HepG2 (cell line): ENCODE results near the gene MTRFR. TPM values are rescaled to one million over a fixed set of nuclear protein-coding genes. Genes with fewer than 3 reads are reported as not detected.
A peak's percentile ranks its signal among the peaks of the same experiment; 100 is the strongest.

Experiments
- BCL6 ChIP-seq: IDR thresholded peaks from 2 replicates; pipeline ENCODE4 v1.6.1; 2016; ENCODE audit warnings: missing genetic modification reagents, missing compliant biosample characterization
- EEA1 ChIP-seq: sonication (generic); formaldehyde crosslinking; IDR thresholded peaks from 2 replicates; pipeline ENCODE4 v1.5.1; 2020; ENCODE audit warnings: mild to moderate bottlenecking, missing genetic modification reagents, borderline replicate concordance
- HCFC1 ChIP-seq: fragments of 150-350 bp; IDR thresholded peaks from 2 replicates; pipeline ENCODE4 v1.6.1; 2014; ENCODE audit warnings: low read depth, low read length
- MIER2 ChIP-seq: IDR thresholded peaks from 2 replicates; pipeline ENCODE4 v1.6.1; 2016; ENCODE audit warnings: missing biosample characterization, missing genetic modification reagents
- NR3C1 ChIP-seq: sonication (generic); formaldehyde crosslinking; IDR thresholded peaks from 2 replicates; pipeline ENCODE4 v1.4.0; 2020; ENCODE audit warnings: missing genetic modification reagents
- PAF1 ChIP-seq: IDR thresholded peaks from 2 replicates; pipeline ENCODE4 v1.6.1; 2016; ENCODE audit warnings: missing genetic modification reagents, missing compliant biosample characterization
- PHF5A ChIP-seq: IDR thresholded peaks from one replicate; pipeline ENCODE4 v1.6.1; 2018; ENCODE audit warnings: low read depth, missing genetic modification reagents; ENCODE audit not compliant: unreplicated experiment
- SOX13 ChIP-seq, 3 experiments: fragments of 450-650 bp in 1 of 3; sonication (generic) in 1 of 3; formaldehyde crosslinking in 1 of 3; IDR thresholded peaks in 2 of 3; conservative IDR thresholded peaks in 1 of 3; 2 replicates each; pipeline versions ENCODE4 v1.5.0 to v1.6.1; 2016 to 2020; ENCODE audit warnings: antibody characterized with exemption in 1 of 3, mild to moderate bottlenecking in 1 of 3, missing compliant biosample characterization in 1 of 3, missing genetic modification reagents in 1 of 3, moderate library complexity in 1 of 3
- ZFP41 ChIP-seq: sonication (generic); formaldehyde crosslinking; IDR thresholded peaks from 2 replicates; pipeline ENCODE4 v1.4.0; 2020; ENCODE audit warnings: mild to moderate bottlenecking, missing genetic modification reagents, borderline replicate concordance
- polyA plus RNA-seq, 8 experiments: library from polyadenylated mRNA; depleted of rRNA in 3 of 8; stranded (reverse) in 7 of 8; unstranded in 1 of 8; fragments of >200 nt; fragmentation: Illumina TruSeq in 4 of 8; extraction: Trizol in 4 of 8; gene quantifications; 2 replicates each; pipeline versions ENCODE4 v1.2.1 to v1.2.3, GENCODE V29; 2011 to 2016; ENCODE audit warnings: low read depth in 4 of 8, missing spikeins in 1 of 8, mixed read lengths in 1 of 8; ENCODE audit not compliant: insufficient read depth in 1 of 8
- total RNA-seq, 5 experiments: library from RNA; depleted of rRNA; stranded (reverse); fragments of >200 nt; fragmentation: Illumina TruSeq; extraction: Trizol; gene quantifications; 2 replicates each; pipeline ENCODE4 v1.2.3, GENCODE V29; 2016; ENCODE audit warnings: low read depth in 1 of 5
- TF ChIP-seq, protein P1 (sequence below): sonication (generic); formaldehyde crosslinking; IDR thresholded peaks from 2 replicates; pipeline ENCODE4 v1.4.0; 2020; ENCODE audit warnings: mild to moderate bottlenecking, missing genetic modification reagents, borderline replicate concordance
- TF ChIP-seq, protein P2 (sequence below): sonication (generic); formaldehyde crosslinking; IDR thresholded peaks from 2 replicates; pipeline ENCODE4 v1.4.0; 2020; ENCODE audit warnings: mild to moderate bottlenecking, missing genetic modification reagents
- TF ChIP-seq, protein P3 (sequence below): sonication (generic); formaldehyde crosslinking; IDR thresholded peaks from 2 replicates; pipeline ENCODE4 v1.4.0; 2020; ENCODE audit warnings: missing genetic modification reagents, borderline replicate concordance
- TF ChIP-seq, protein P4 (sequence below): sonication (generic); formaldehyde crosslinking; IDR thresholded peaks from 2 replicates; pipeline ENCODE4 v1.8.0; 2022; ENCODE audit warnings: mild to moderate bottlenecking, missing genetic modification reagents, borderline replicate concordance
- TF ChIP-seq, protein P5 (sequence below): sonication (generic); formaldehyde crosslinking; IDR thresholded peaks from 2 replicates; pipeline ENCODE4 v1.4.0; 2020; ENCODE audit warnings: missing genetic modification reagents

MTRFR gene
- total and polyA plus RNA-seq, 2 of the 13 experiments (the other 11 are each of a cell fraction or from before 2014, with no cell fraction given), result 7.1 to 9.9 TPM

DNA sequence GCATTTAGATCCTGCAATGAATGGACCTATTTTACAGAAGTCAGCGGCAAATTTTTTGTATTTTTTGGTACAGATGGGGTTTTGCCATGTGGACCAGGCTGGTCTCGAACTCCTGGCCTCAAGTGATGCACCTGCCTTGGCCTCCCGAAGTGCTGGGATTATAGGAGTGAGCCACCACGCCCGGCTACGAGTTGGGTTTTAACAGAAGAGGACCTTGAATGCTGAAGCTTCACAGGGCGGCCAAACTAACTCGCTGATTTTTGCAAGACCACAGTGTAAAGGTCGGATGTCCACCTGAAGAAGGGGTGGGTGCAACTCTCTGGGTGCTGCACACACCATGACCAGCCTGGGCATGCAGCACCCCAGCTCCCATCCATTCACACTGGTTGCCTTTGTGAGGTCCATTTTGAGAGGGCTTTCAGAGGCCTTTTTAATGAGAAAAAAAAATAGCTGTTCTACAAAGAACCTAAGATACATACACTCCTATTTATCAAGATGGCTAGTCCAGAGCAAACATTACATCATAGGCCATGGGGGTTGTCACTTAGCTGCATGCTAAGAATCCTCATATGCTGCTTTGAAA is 60.0 kb downstream of the MTRFR start (continued):
- TF ChIP-seq EEA1 (CRISPR knock-in tag) (no peak), PHF5A (CRISPR knock-in tag) (no peak), PAF1 (CRISPR knock-in tag) (no peak), BCL6 (CRISPR knock-in tag) (no peak), NR3C1 (CRISPR knock-in tag) (no peak), SOX13 (IDR thresholded peaks at IDR 0.05) (0 out of 2 replicates have a peak, but pooled peaks have one; percentile 33), SOX13 (CRISPR knock-in tag; conservative IDR thresholded peaks at IDR 0.05 in 1 of 2, IDR thresholded peaks at IDR 0.05 in 1 of 2) (peak in 1 of 2 experiments; percentile 27; a peak in 1 of 4 replicates), HCFC1 (no peak), ZFP41 (CRISPR knock-in tag) (no peak), MIER2 (CRISPR knock-in tag) (no peak; the same call in 1 of the 2 replicates)
- TF ChIP-seq, protein P1, sequence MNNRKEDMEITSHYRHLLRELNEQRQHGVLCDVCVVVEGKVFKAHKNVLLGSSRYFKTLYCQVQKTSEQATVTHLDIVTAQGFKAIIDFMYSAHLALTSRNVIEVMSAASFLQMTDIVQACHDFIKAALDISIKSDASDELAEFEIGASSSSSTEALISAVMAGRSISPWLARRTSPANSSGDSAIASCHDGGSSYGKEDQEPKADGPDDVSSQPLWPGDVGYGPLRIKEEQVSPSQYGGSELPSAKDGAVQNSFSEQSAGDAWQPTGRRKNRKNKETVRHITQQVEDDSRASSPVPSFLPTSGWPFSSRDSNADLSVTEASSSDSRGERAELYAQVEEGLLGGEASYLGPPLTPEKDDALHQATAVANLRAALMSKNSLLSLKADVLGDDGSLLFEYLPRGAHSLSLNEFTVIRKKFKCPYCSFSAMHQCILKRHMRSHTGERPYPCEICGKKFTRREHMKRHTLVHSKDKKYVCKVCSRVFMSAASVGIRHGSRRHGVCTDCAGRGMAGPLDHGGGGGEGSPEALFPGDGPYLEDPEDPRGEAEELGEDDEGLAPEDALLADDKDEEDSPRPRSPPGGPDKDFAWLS (CRISPR knock-in tag), result 0 out of 2 replicates have a peak, but pooled peaks have one; percentile 30
- TF ChIP-seq, protein P2, sequence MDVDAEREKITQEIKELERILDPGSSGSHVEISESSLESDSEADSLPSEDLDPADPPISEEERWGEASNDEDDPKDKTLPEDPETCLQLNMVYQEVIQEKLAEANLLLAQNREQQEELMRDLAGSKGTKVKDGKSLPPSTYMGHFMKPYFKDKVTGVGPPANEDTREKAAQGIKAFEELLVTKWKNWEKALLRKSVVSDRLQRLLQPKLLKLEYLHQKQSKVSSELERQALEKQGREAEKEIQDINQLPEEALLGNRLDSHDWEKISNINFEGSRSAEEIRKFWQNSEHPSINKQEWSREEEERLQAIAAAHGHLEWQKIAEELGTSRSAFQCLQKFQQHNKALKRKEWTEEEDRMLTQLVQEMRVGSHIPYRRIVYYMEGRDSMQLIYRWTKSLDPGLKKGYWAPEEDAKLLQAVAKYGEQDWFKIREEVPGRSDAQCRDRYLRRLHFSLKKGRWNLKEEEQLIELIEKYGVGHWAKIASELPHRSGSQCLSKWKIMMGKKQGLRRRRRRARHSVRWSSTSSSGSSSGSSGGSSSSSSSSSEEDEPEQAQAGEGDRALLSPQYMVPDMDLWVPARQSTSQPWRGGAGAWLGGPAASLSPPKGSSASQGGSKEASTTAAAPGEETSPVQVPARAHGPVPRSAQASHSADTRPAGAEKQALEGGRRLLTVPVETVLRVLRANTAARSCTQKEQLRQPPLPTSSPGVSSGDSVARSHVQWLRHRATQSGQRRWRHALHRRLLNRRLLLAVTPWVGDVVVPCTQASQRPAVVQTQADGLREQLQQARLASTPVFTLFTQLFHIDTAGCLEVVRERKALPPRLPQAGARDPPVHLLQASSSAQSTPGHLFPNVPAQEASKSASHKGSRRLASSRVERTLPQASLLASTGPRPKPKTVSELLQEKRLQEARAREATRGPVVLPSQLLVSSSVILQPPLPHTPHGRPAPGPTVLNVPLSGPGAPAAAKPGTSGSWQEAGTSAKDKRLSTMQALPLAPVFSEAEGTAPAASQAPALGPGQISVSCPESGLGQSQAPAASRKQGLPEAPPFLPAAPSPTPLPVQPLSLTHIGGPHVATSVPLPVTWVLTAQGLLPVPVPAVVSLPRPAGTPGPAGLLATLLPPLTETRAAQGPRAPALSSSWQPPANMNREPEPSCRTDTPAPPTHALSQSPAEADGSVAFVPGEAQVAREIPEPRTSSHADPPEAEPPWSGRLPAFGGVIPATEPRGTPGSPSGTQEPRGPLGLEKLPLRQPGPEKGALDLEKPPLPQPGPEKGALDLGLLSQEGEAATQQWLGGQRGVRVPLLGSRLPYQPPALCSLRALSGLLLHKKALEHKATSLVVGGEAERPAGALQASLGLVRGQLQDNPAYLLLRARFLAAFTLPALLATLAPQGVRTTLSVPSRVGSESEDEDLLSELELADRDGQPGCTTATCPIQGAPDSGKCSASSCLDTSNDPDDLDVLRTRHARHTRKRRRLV (CRISPR knock-in tag), result no peak
- TF ChIP-seq, protein P3, sequence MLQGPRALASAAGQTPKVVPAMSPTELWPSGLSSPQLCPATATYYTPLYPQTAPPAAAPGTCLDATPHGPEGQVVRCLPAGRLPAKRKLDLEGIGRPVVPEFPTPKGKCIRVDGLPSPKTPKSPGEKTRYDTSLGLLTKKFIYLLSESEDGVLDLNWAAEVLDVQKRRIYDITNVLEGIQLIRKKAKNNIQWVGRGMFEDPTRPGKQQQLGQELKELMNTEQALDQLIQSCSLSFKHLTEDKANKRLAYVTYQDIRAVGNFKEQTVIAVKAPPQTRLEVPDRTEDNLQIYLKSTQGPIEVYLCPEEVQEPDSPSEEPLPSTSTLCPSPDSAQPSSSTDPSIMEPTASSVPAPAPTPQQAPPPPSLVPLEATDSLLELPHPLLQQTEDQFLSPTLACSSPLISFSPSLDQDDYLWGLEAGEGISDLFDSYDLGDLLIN (CRISPR knock-in tag), result no peak
- TF ChIP-seq, protein P4, sequence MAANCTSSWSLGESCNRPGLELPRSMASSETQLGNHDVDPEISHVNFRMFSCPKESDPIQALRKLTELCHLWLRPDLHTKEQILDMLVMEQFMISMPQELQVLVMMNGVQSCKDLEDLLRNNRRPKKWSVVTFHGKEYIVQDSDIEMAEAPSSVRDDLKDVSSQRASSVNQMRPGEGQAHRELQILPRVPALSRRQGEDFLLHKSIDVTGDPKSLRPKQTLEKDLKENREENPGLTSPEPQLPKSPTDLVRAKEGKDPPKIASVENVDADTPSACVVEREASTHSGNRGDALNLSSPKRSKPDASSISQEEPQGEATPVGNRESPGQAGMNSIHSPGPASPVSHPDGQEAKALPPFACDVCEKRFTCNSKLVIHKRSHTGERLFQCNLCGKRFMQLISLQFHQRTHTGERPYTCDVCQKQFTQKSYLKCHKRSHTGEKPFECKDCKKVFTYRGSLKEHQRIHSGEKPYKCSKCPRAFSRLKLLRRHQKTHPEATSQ, result no peak
- TF ChIP-seq, protein P5, sequence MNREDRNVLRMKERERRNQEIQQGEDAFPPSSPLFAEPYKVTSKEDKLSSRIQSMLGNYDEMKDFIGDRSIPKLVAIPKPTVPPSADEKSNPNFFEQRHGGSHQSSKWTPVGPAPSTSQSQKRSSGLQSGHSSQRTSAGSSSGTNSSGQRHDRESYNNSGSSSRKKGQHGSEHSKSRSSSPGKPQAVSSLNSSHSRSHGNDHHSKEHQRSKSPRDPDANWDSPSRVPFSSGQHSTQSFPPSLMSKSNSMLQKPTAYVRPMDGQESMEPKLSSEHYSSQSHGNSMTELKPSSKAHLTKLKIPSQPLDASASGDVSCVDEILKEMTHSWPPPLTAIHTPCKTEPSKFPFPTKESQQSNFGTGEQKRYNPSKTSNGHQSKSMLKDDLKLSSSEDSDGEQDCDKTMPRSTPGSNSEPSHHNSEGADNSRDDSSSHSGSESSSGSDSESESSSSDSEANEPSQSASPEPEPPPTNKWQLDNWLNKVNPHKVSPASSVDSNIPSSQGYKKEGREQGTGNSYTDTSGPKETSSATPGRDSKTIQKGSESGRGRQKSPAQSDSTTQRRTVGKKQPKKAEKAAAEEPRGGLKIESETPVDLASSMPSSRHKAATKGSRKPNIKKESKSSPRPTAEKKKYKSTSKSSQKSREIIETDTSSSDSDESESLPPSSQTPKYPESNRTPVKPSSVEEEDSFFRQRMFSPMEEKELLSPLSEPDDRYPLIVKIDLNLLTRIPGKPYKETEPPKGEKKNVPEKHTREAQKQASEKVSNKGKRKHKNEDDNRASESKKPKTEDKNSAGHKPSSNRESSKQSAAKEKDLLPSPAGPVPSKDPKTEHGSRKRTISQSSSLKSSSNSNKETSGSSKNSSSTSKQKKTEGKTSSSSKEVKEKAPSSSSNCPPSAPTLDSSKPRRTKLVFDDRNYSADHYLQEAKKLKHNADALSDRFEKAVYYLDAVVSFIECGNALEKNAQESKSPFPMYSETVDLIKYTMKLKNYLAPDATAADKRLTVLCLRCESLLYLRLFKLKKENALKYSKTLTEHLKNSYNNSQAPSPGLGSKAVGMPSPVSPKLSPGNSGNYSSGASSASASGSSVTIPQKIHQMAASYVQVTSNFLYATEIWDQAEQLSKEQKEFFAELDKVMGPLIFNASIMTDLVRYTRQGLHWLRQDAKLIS (CRISPR knock-in tag), result no peak
